Measurements from ENCODE around the gene VEGFB. TPM values are rescaled to one million over a fixed set of nuclear protein-coding genes. Genes with fewer than 3 reads are reported as not detected.

The VEGFB gene
- total RNA-seq, 2 donors from 2014 or later: 58.9 to 78.4 TPM

- Mint-ChIP-seq H3K4me3 (no peak overlapping the region), H3K9me3 (no peaks in the 10 kb centered on the region), H3K4me1 (no peaks in the 10 kb centered on the region), H3K27ac (no peak overlapping the region), H3K27me3 (ENCODE audit: insufficient read depth) (no peaks in the 10 kb centered on the region), H3K36me3 (ENCODE audit: low read depth) (peaks cover 53% of the 10 kb centered on the region)
- Histone ChIP-seq H3K9ac (ENCODE audit: extremely low read depth, low read length, poor library complexity, severe bottlenecking) (no peak overlapping the region), H3K4me1 (ENCODE audit: control insufficient read depth, insufficient read depth, low read length) (no peaks in the 10 kb centered on the region), H3K36me3 (ENCODE audit: control insufficient read depth, insufficient read depth, low read length) (peaks cover 70% of the 10 kb centered on the region), H3K4me3 (ENCODE audit: low read length) (no peak overlapping the region), H3K27ac (ENCODE audit: low read depth, low read length) (no peak overlapping the region), H3K9me3 (ENCODE audit: control insufficient read depth, low read length) (no peaks in the 10 kb centered on the region), H3K27me3 (ENCODE audit: control insufficient read depth, insufficient read depth, low read length, poor library complexity, severe bottlenecking) (no peaks in the 10 kb centered on the region)
- no peak for DNase-seq
- no peak for TF ChIP-seq CTCF (conservative IDR thresholded peaks at IDR 0.05)
- 95 to 97% methylated on average over 17 to 32 of the region's 32 CpGs for WGBS, 2 experiments (ENCODE audit: insufficient coverage in 1 of 2, insufficient read length in 1 of 2)
Measured at GRCh38 chr11:64258946-64259532, 24.7 kb downstream of the VEGFB start.

- H3K9ac ChIP-seq (ENCODE audit: extremely low read depth, low read length, poor library complexity, severe bottlenecking): no peak overlapping the region
- peaks cover 70% of the 10 kb centered on the region for H3K36me3 ChIP-seq (ENCODE audit: control insufficient read depth, insufficient read depth, low read length)
- H3K9me3 ChIP-seq (ENCODE audit: control insufficient read depth, low read length): no peaks in the 10 kb centered on the region
- no peaks in the 10 kb centered on the region for H3K9me3 Mint-ChIP-seq
- H3K36me3 Mint-ChIP-seq (ENCODE audit: low read depth): peaks cover 56% of the 10 kb centered on the region
- no peak overlapping the region for H3K27ac Mint-ChIP-seq
- no peaks in the 10 kb centered on the region for H3K4me1 ChIP-seq (ENCODE audit: control insufficient read depth, insufficient read depth, low read length)
- no peak for TF ChIP-seq CTCF (conservative IDR thresholded peaks at IDR 0.05)
- no peak for DNase-seq
- H3K4me3 ChIP-seq (ENCODE audit: low read length): no peak overlapping the region
- H3K4me3 Mint-ChIP-seq: no peak overlapping the region
- no peak overlapping the region for H3K27ac ChIP-seq (ENCODE audit: low read depth, low read length)
- H3K27me3 Mint-ChIP-seq (ENCODE audit: insufficient read depth): no peaks in the 10 kb centered on the region
- H3K4me1 Mint-ChIP-seq: no peaks in the 10 kb centered on the region
- no peaks in the 10 kb centered on the region for H3K27me3 ChIP-seq (ENCODE audit: control insufficient read depth, insufficient read depth, low read length, poor library complexity, severe bottlenecking)
- 96 to 98% methylated on average over 4 of the region's 4 CpGs for WGBS, 2 experiments (ENCODE audit: insufficient coverage in 1 of 2, insufficient read length in 1 of 2)
Measured at GRCh38 chr11:64259533-64260067, 25.2 kb downstream of the VEGFB start.

GRCh38 chr11:64260147-64260708, 25.8 kb downstream of the VEGFB start:
- TF ChIP-seq CTCF (conservative IDR thresholded peaks at IDR 0.05): no peak

More at GRCh38 chr11:64260147-64260708, 25.8 kb downstream of the VEGFB start:
- H3K4me3 Mint-ChIP-seq: no peak overlapping the region
- H3K27ac Mint-ChIP-seq: no peak overlapping the region
- 95 to 96% methylated on average over 5 to 6 of the region's 6 CpGs for WGBS, 2 experiments (ENCODE audit: insufficient coverage in 1 of 2, insufficient read length in 1 of 2)
- no peaks in the 10 kb centered on the region for H3K9me3 Mint-ChIP-seq
- H3K4me3 ChIP-seq (ENCODE audit: low read length): no peak overlapping the region
- no peaks in the 10 kb centered on the region for H3K4me1 ChIP-seq (ENCODE audit: control insufficient read depth, insufficient read depth, low read length)
- peaks cover 66% of the 10 kb centered on the region for H3K36me3 ChIP-seq (ENCODE audit: control insufficient read depth, insufficient read depth, low read length)
- no peak overlapping the region for H3K27ac ChIP-seq (ENCODE audit: low read depth, low read length)
- no peaks in the 10 kb centered on the region for H3K27me3 Mint-ChIP-seq (ENCODE audit: insufficient read depth)
- H3K27me3 ChIP-seq (ENCODE audit: control insufficient read depth, insufficient read depth, low read length, poor library complexity, severe bottlenecking): no peaks in the 10 kb centered on the region
- no peak for DNase-seq
- H3K4me1 Mint-ChIP-seq: no peaks in the 10 kb centered on the region
- peaks cover 56% of the 10 kb centered on the region for H3K36me3 Mint-ChIP-seq (ENCODE audit: low read depth)
- no peaks in the 10 kb centered on the region for H3K9me3 ChIP-seq (ENCODE audit: control insufficient read depth, low read length)
- no peak overlapping the region for H3K9ac ChIP-seq (ENCODE audit: extremely low read depth, low read length, poor library complexity, severe bottlenecking)

Data from endodermal cell (in vitro differentiated cells).